SH-SY5Y (cell line): ENCODE results near the gene MALT1.

Experiments used
- GATA2 ChIP-seq: IDR thresholded peaks from 2 replicates; pipeline ENCODE4 v1.6.1; 2011; ENCODE audit warnings: mild to moderate bottlenecking, low read depth, low read length
- GATA3 ChIP-seq: IDR thresholded peaks from 2 replicates; pipeline ENCODE4 v1.6.1; 2011; ENCODE audit warnings: low read depth, mild to moderate bottlenecking, low read length, moderate library complexity

DNA sequence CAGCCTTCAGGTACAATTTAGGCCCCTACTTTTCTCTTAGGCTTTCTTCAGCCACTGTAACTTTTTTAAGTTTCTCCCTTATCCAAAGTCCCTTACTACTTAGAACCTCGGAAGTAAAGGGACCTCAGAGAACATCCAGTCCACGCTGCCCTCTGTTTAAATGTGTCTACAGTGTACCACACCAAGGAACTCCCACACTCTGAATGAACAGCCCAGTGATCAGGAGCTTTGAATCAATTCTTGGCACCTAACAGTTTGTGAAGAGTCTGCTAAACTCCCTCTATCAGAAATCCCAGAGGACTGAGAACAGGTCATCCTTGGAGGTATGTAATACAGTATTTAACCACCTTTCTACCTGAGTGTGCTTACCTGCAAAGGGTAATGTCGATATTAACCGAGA, 11.6 kb upstream of the MALT1 start:
- TF ChIP-seq GATA3 (no peak), GATA2 (no peak)
